BLaER1 treated with 17β-estradiol and CSF1 and Interleukin-3, amounts not matched to agents 10 nM and 100 nM (cell line): ENCODE measurements around the gene CCDC97.
A peak's percentile ranks its signal among the peaks of the same experiment; 100 is the strongest.

Experiments
- H3K27ac ChIP-seq, 11 experiments: shearing (Covaris generic); formaldehyde crosslinking; 2 replicates each; pipeline ENCODE4 v1.8.1; 2022
- H3K27me3 ChIP-seq, 11 experiments: shearing (Covaris generic); formaldehyde crosslinking; 2 replicates each; pipeline ENCODE4 v1.8.1; 2022
- H3K36me3 ChIP-seq, 11 experiments: shearing (Covaris generic); formaldehyde crosslinking; 2 replicates each; pipeline ENCODE4 v1.8.1; 2022
- H3K4me1 ChIP-seq, 10 experiments: shearing (Covaris generic); formaldehyde crosslinking; 2 replicates each; pipeline ENCODE4 v1.8.1; 2022
- H3K4me2 ChIP-seq, 11 experiments: shearing (Covaris generic); formaldehyde crosslinking; 2 replicates each; pipeline ENCODE4 v1.8.1; 2022
- H3K4me3 ChIP-seq, 10 experiments: shearing (Covaris generic); formaldehyde crosslinking; 2 replicates each; pipeline ENCODE4 v1.8.1; 2022
- H3K9ac ChIP-seq, 11 experiments: shearing (Covaris generic); formaldehyde crosslinking; 2 replicates each; pipeline ENCODE4 v1.8.1; 2022
- H3K9me3 ChIP-seq, 11 experiments: shearing (Covaris generic); formaldehyde crosslinking; replicated peaks in 1 of 11; 2 replicates each; pipeline ENCODE4 v1.8.1; 2022
- H4K20me1 ChIP-seq, 11 experiments: shearing (Covaris generic); formaldehyde crosslinking; 2 replicates each; pipeline ENCODE4 v1.8.1; 2022
- Cebpa-rat ChIP-seq, 11 experiments: shearing (Covaris generic); IDR thresholded peaks; 2 replicates each; pipeline ENCODE4 v1.8.1; 2022

The CCDC97 gene

GRCh38 chr19:41330481-41330880, 20.5 kb downstream of the CCDC97 start:
- H3K4me1 ChIP-seq: peaks cover 61 to 99% (median 81%) of the 10 kb centered on the region in 10 experiments
- peaks cover 31 to 84% (median 53%) of the 10 kb centered on the region in 11 experiments; a peak in 21 of 22 replicates for H4K20me1 ChIP-seq
- peak overlapping the region in 9 of 11 experiments; percentile 3 to 99 (median 97); a peak in 15 of 22 replicates for H3K4me2 ChIP-seq
- no peaks in the 10 kb centered on the region for H3K9me3 ChIP-seq
- TF ChIP-seq Cebpa-rat (IDR thresholded peaks at IDR 0.05): no peak
- peak overlapping the region in 5 of 11 experiments; percentile 4 to 92 (median 22); a peak in 5 of 22 replicates for H3K27ac ChIP-seq
- H3K27me3 ChIP-seq: no peaks in the 10 kb centered on the region
- H3K4me3 ChIP-seq: no peak overlapping the region
- peak overlapping the region in 3 of 11 experiments; percentile 13 to 28 (median 16); a peak in 1 of 22 replicates for H3K9ac ChIP-seq
- H3K36me3 ChIP-seq: peaks cover 37 to 69% (median 58%) of the 10 kb centered on the region in 11 experiments

GRCh38 chr19:41330946-41331678, 21.1 kb downstream of the CCDC97 start:
- Histone ChIP-seq H3K4me3 (no peak overlapping the region), H4K20me1 (peaks cover 33 to 84% (median 53%) of the 10 kb centered on the region in 11 experiments; a peak in 21 of 22 replicates), H3K4me2 (peak overlapping the region in 3 of 11 experiments; percentile 11 to 99 (median 39); a peak in 4 of 22 replicates), H3K9me3 (no peaks in the 10 kb centered on the region), H3K36me3 (peaks cover 43 to 75% (median 64%) of the 10 kb centered on the region in 11 experiments), H3K27me3 (no peaks in the 10 kb centered on the region), H3K4me1 (peaks cover 58 to 99% (median 81%) of the 10 kb centered on the region in 10 experiments), H3K27ac (no peak overlapping the region), H3K9ac (0 out of 22 replicates have a peak overlapping the region, but pooled peaks of 1 of the 11 experiments have one; percentile 39)
- no peak for TF ChIP-seq Cebpa-rat (IDR thresholded peaks at IDR 0.05)

- H3K4me2 ChIP-seq: peak overlapping the region in 4 of 11 experiments; percentile 9 to 39 (median 32); a peak in 4 of 22 replicates
- TF ChIP-seq Cebpa-rat (IDR thresholded peaks at IDR 0.05): no peak
- H3K36me3 ChIP-seq: peaks cover 49 to 84% (median 73%) of the 10 kb centered on the region in 11 experiments
- peaks cover 50 to 99% (median 79%) of the 10 kb centered on the region in 10 experiments for H3K4me1 ChIP-seq
- H3K4me3 ChIP-seq: no peak overlapping the region
- no peaks in the 10 kb centered on the region for H3K27me3 ChIP-seq
- H3K9me3 ChIP-seq: no peaks in the 10 kb centered on the region
- H4K20me1 ChIP-seq: peaks cover 24 to 92% (median 60%) of the 10 kb centered on the region in 11 experiments; a peak in 21 of 22 replicates
- H3K9ac ChIP-seq: 0 out of 22 replicates have a peak overlapping the region, but pooled peaks of 2 of the 11 experiments have one; percentile 8 to 39
- 0 out of 22 replicates have a peak overlapping the region, but pooled peaks of 1 of the 11 experiments have one; percentile 5 for H3K27ac ChIP-seq
Measured at GRCh38 chr19:41332000-41332399, 22.0 kb downstream of the CCDC97 start.

- peak overlapping the region in 3 of 11 experiments; percentile 25 to 39 (median 39); a peak in 3 of 22 replicates for H3K4me2 ChIP-seq
- H4K20me1 ChIP-seq: peaks cover 20 to 97% (median 60%) of the 10 kb centered on the region in 11 experiments; a peak in 21 of 22 replicates
- no peaks in the 10 kb centered on the region for H3K9me3 ChIP-seq
- peak overlapping the region in 1 of 11 experiments; percentile 15; a peak in 1 of 22 replicates for H3K9ac ChIP-seq
- peaks cover 45 to 99% (median 77%) of the 10 kb centered on the region in 10 experiments for H3K4me1 ChIP-seq
- peak overlapping the region in 1 of 11 experiments; percentile 5; a peak in 1 of 22 replicates for H3K27ac ChIP-seq
- no peaks in the 10 kb centered on the region for H3K27me3 ChIP-seq
- TF ChIP-seq Cebpa-rat (IDR thresholded peaks at IDR 0.05): no peak
- peaks cover 54 to 89% (median 78%) of the 10 kb centered on the region in 11 experiments for H3K36me3 ChIP-seq
- H3K4me3 ChIP-seq: no peak overlapping the region
Measured at GRCh38 chr19:41332468-41332867, 22.5 kb downstream of the CCDC97 start.

GRCh38 chr19:41334793-41335192, 24.8 kb downstream of the CCDC97 start:
- Histone ChIP-seq H3K9me3 (no peaks in the 10 kb centered on the region), H3K4me3 (0 out of 20 replicates have a peak overlapping the region, but pooled peaks of 1 of the 10 experiments have one; percentile 7), H3K4me1 (peaks cover 22 to 99% (median 60%) of the 10 kb centered on the region in 10 experiments), H3K4me2 (peak overlapping the region; percentile 28 to 89 (median 71); a peak in 20 of 22 replicates), H3K9ac (peak overlapping the region in 4 of 11 experiments; percentile 23 to 51 (median 38); a peak in 6 of 22 replicates), H3K36me3 (peaks cover 75 to 100% (median 92%) of the 10 kb centered on the region in 11 experiments), H3K27ac (peak overlapping the region in 8 of 11 experiments; percentile 6 to 70 (median 56); a peak in 16 of 22 replicates), H4K20me1 (peaks cover 0 to 98% (median 45%) of the 10 kb centered on the region in 11 experiments; a peak in 19 of 22 replicates), H3K27me3 (no peaks in the 10 kb centered on the region)
- no peak for TF ChIP-seq Cebpa-rat (IDR thresholded peaks at IDR 0.05)

GRCh38 chr19:41335467-41335866, 25.5 kb downstream of the CCDC97 start:
- TF ChIP-seq Cebpa-rat (IDR thresholded peaks at IDR 0.05): no peak
- H3K9me3 ChIP-seq: no peaks in the 10 kb centered on the region
- H3K9ac ChIP-seq: peak overlapping the region in 7 of 11 experiments; percentile 13 to 51 (median 32); a peak in 5 of 22 replicates
- H3K4me2 ChIP-seq: peak overlapping the region; percentile 28 to 89 (median 71); a peak in 21 of 22 replicates
- no peaks in the 10 kb centered on the region for H3K27me3 ChIP-seq
- H3K27ac ChIP-seq: peak overlapping the region in 8 of 11 experiments; percentile 6 to 70 (median 56); a peak in 14 of 22 replicates
- H4K20me1 ChIP-seq: peaks cover 0 to 98% (median 49%) of the 10 kb centered on the region in 11 experiments; a peak in 19 of 22 replicates
- H3K36me3 ChIP-seq: peaks cover 75 to 100% (median 92%) of the 10 kb centered on the region in 11 experiments
- peaks cover 22 to 99% (median 60%) of the 10 kb centered on the region in 10 experiments for H3K4me1 ChIP-seq
- no peak overlapping the region for H3K4me3 ChIP-seq

GRCh38 chr19:41339936-41340335, 30.0 kb downstream of the CCDC97 start:
- no peak overlapping the region for H3K4me3 ChIP-seq
- no peak overlapping the region for H3K27ac ChIP-seq
- H3K9ac ChIP-seq: no peak overlapping the region
- H3K4me1 ChIP-seq: peaks cover 37 to 100% (median 77%) of the 10 kb centered on the region in 10 experiments
- H3K9me3 ChIP-seq: no peaks in the 10 kb centered on the region
- H4K20me1 ChIP-seq: peaks cover 4 to 100% (median 56%) of the 10 kb centered on the region in 11 experiments; a peak in 19 of 22 replicates
- H3K27me3 ChIP-seq: no peaks in the 10 kb centered on the region
- H3K4me2 ChIP-seq: peak overlapping the region in 5 of 11 experiments; percentile 3 to 96 (median 9); a peak in 3 of 22 replicates
- no peak for TF ChIP-seq Cebpa-rat (IDR thresholded peaks at IDR 0.05)
- peaks cover 80 to 98% (median 96%) of the 10 kb centered on the region in 11 experiments for H3K36me3 ChIP-seq

- Histone ChIP-seq H3K4me3 (peak overlapping the region in 6 of 10 experiments; percentile 21 to 49 (median 39); a peak in 7 of 20 replicates), H3K4me1 (peaks cover 42 to 100% (median 77%) of the 10 kb centered on the region in 10 experiments), H3K27ac (peak overlapping the region in 8 of 11 experiments; percentile 37 to 70 (median 54); a peak in 14 of 22 replicates), H3K36me3 (peaks cover 91 to 99% (median 97%) of the 10 kb centered on the region in 11 experiments), H3K9ac (peak overlapping the region in 7 of 11 experiments; percentile 30 to 63 (median 58); a peak in 13 of 22 replicates), H3K4me2 (peak overlapping the region; percentile 56 to 96 (median 84)), H4K20me1 (peaks cover 4 to 100% (median 52%) of the 10 kb centered on the region in 11 experiments; a peak in 19 of 22 replicates), H3K27me3 (no peaks in the 10 kb centered on the region), H3K9me3 (no peaks in the 10 kb centered on the region)
- no peak for TF ChIP-seq Cebpa-rat (IDR thresholded peaks at IDR 0.05)
Measured at GRCh38 chr19:41341669-41342490, 31.9 kb downstream of the CCDC97 start.
